Adrenal gland (tissue), 12 donors: ENCODE measurements around the gene CALN1. TPM values are rescaled to one million over a fixed set of nuclear protein-coding genes. Genes with fewer than 3 reads are reported as not detected.

ENCODE experiments used
- DNase-seq, 7 donors: peaks; one replicate each; pipeline ENCODE4 v3.0.0-alpha.2; 2019 to 2020
- H3K27ac ChIP-seq, 5 donors: fragments of 200-600 bp; sonication (generic) in 4 of 5; 1 replicate in 3 of 5; 2 replicates in 2 of 5; pipeline versions ENCODE4 v1.5.1 to v1.8.0; 2016 to 2020; ENCODE audit warnings: mild to moderate bottlenecking in 1 of 5
- H3K27me3 ChIP-seq: fragments of 200-600 bp; 2 replicates; pipeline ENCODE4 v1.8.0; 2021
- H3K36me3 ChIP-seq, 2 donors: fragments of 200-600 bp; replicated peaks in 1 of 2; 1 replicate in 1 of 2; 2 replicates in 1 of 2; pipeline versions ENCODE4 v1.5.1 to v1.8.0; 2018 to 2022
- H3K4me1 ChIP-seq, 2 donors: fragments of 200-600 bp; replicated peaks in 1 of 2; 1 replicate in 1 of 2; 2 replicates in 1 of 2; pipeline versions ENCODE4 v1.5.1 to v1.8.0; 2018 to 2021
- H3K4me3 ChIP-seq, 4 donors: fragments of 200-600 bp; sonication (generic) in 3 of 4; one replicate each; pipeline ENCODE4 v1.5.1; 2016 to 2018
- H3K9me3 ChIP-seq, 3 donors: fragments of 200-600 bp; sonication (generic) in 1 of 3; replicated peaks in 1 of 3; 1 replicate in 2 of 3; 2 replicates in 1 of 3; pipeline versions ENCODE4 v1.5.1 to v1.8.0; 2016 to 2021
- CTCF ChIP-seq, 6 experiments: fragments of 450-650 bp in 4 of 6; fragments of 200-600 bp in 2 of 6; sonication (generic) in 1 of 6; IDR thresholded peaks; 1 replicate in 5 of 6; 2 replicates in 1 of 6; pipeline versions ENCODE4 v1.5.1 to v1.8.0; 2016 to 2021; ENCODE audit warnings: antibody characterized with exemption in 6 of 6, mild to moderate bottlenecking in 2 of 6, moderate library complexity in 1 of 6
- POLR2A ChIP-seq, 2 donors: fragments of 450-650 bp; IDR thresholded peaks; one replicate each; pipeline ENCODE4 v1.6.1; 2017; ENCODE audit warnings: antibody characterized with exemption in 2 of 2, mild to moderate bottlenecking in 2 of 2, moderate library complexity in 1 of 2
- WGBS, 4 donors: extraction: QIAGEN DNeasy Blood & Tissue Kit in 2 of 4; methylation state at CpG; one replicate each; pipeline versions ENCODE4 v1.1.5 to v1.1.7; 2013 to 2017; 5-methylcytosine and 5-hydroxymethylcytosine counted together
- intact Hi-C, 2 donors: fragments of 100-400 bp; cut with DNase I; formaldehyde crosslinking; loops; one replicate each; pipeline versions ENCODE4 v1.14.1 to v1.15.0; 2022 to 2023
- polyA plus RNA-seq, 3 donors: library from polyadenylated mRNA; stranded (reverse); fragments of 200-250 nt in 2 of 3; fragments of 350-450 nt in 1 of 3; fragmentation: Illumina TruSeq in 1 of 3; extraction: RNeasy Lipid Tissue Mini Kit (QIAGEN cat#74804) in 1 of 3; gene quantifications; one replicate each; pipeline ENCODE4 v1.2.3, GENCODE V29; 2013 to 2014
- total RNA-seq, 9 donors: library from RNA; depleted of rRNA in 4 of 9; stranded (reverse); fragments of >200 nt in 4 of 9; fragments of 120-200 nt in 1 of 9; fragmentation: NEBNext Ultra II Directional in 1 of 9; extraction: Animal tissue kit (Norgen Biotek cat#: 25700) in 1 of 9; gene quantifications; one replicate each; pipeline versions ENCODE4 v1.1.0 to v1.2.4, GENCODE V29; 2013 to 2023
- donor health status: healthy with polysubstance abuse.
- donor health status: Bipolar disorder and iron deficiency.
- donor health status: DM: yes; HTN: yes; CAD: no.
- donor health status: DM: no; HTN: no; CAD: no.
- donor health status: DM: no; HTN: no; CAD: no.
- donor health status: DM: yes; HTN: yes; CAD: no.

Gene CALN1
- total and polyA plus RNA-seq, 12 donors, result 4.3 to 51.5 (median 15.2) TPM

GRCh38 chr7:72254455-72254854 lies 157.7 kb downstream of the CALN1 start:
- WGBS, 4 donors, result 62 to 68% (median 63%) methylated on average over 4 of the region's 4 CpGs
- Histone ChIP-seq H3K4me3 (no peak overlapping the region), H3K4me1 (no peaks in the 10 kb centered on the region), H3K27ac (no peak overlapping the region), H3K9me3 (no peaks in the 10 kb centered on the region), H3K27me3 (no peaks in the 10 kb centered on the region), H3K36me3 (no peaks in the 10 kb centered on the region)
- TF ChIP-seq POLR2A (IDR thresholded peaks at IDR 0.05), result no peak
- no peak for TF ChIP-seq CTCF (IDR thresholded peaks at IDR 0.05)
- intact Hi-C loops, result no loop called here
- no peak for DNase-seq

- H3K27me3 ChIP-seq, result no peaks in the 10 kb centered on the region
- H3K27ac ChIP-seq, result no peak overlapping the region
- no peaks in the 10 kb centered on the region for H3K36me3 ChIP-seq
- WGBS, 4 donors, result 68 to 77% (median 69%) methylated on average over 3 of the region's 3 CpGs
- H3K4me3 ChIP-seq, result no peak overlapping the region
- no peak for DNase-seq
- H3K9me3 ChIP-seq, result no peaks in the 10 kb centered on the region
- intact Hi-C loops, result no loop called here
- no peaks in the 10 kb centered on the region for H3K4me1 ChIP-seq
- TF ChIP-seq CTCF (IDR thresholded peaks at IDR 0.05), result no peak
- no peak for TF ChIP-seq POLR2A (IDR thresholded peaks at IDR 0.05)
Observed at GRCh38 chr7:72249106-72249505, 163.0 kb downstream of the CALN1 start.

GRCh38 chr7:72244826-72245398 lies 167.2 kb downstream of the CALN1 start:
- Histone ChIP-seq H3K27me3 (no peaks in the 10 kb centered on the region), H3K27ac (no peak overlapping the region), H3K4me3 (no peak overlapping the region), H3K36me3 (no peaks in the 10 kb centered on the region), H3K4me1 (no peaks in the 10 kb centered on the region), H3K9me3 (no peaks in the 10 kb centered on the region)
- TF ChIP-seq CTCF (IDR thresholded peaks at IDR 0.05), result no peak
- TF ChIP-seq POLR2A (IDR thresholded peaks at IDR 0.05), result no peak
- DNase-seq, result no peak
- 69 to 83% (median 75%) methylated on average over 7 to 10 of the region's 10 CpGs for WGBS, 4 donors
- intact Hi-C loops, result no loop called here

GRCh38 chr7:72243329-72243728 lies 168.8 kb downstream of the CALN1 start:
- Histone ChIP-seq H3K9me3 (no peaks in the 10 kb centered on the region), H3K4me1 (no peaks in the 10 kb centered on the region), H3K36me3 (no peaks in the 10 kb centered on the region), H3K27me3 (no peaks in the 10 kb centered on the region), H3K27ac (no peak overlapping the region), H3K4me3 (no peak overlapping the region)
- WGBS, 4 donors, result 69 to 86% (median 78%) methylated on average over 6 of the region's 6 CpGs
- TF ChIP-seq POLR2A (IDR thresholded peaks at IDR 0.05), result no peak
- TF ChIP-seq CTCF (IDR thresholded peaks at IDR 0.05), result no peak
- intact Hi-C loops, result no loop called here
- DNase-seq, result no peak
